Activated naive CD4-positive, alpha-beta T cell treated with anti-CD3 and anti-CD28 coated beads for 36 hours (primary cell): Measurements from ENCODE around the gene SCMH1. TPM values are rescaled to one million over a fixed set of nuclear protein-coding genes. Genes with fewer than 3 reads are reported as not detected.
"Not testable (repeated sequence)": the region's sequence is repeated elsewhere in the genome, so short reads cannot be mapped to it uniquely, and the experiment has no call there.

Source experiments
- CTCF ChIA-PET: fragments of 350-600 bp; sonication (Branson Sonifier 250); formaldehyde crosslinking; loops from one replicate; lab custom pipeline; 2021; ENCODE audit warnings: antibody characterized with exemption; lab: Charles Lee
- DNase-seq: peaks from one replicate; pipeline ENCODE4 v3.0.0-alpha.2; 2020
- H3K27ac Mint-ChIP-seq: one replicate; pipeline ENCODE4 v1.8.0; 2021; ENCODE audit warnings: mild to moderate bottlenecking, mixed read lengths
- H3K27me3 Mint-ChIP-seq: one replicate; pipeline ENCODE4 v1.8.0; 2021; ENCODE audit warnings: low read depth, mixed read lengths
- H3K36me3 Mint-ChIP-seq: one replicate; pipeline ENCODE4 v1.8.0; 2021; ENCODE audit warnings: low read depth, mixed read lengths
- H3K4me1 Mint-ChIP-seq: one replicate; pipeline ENCODE4 v1.8.0; 2021; ENCODE audit warnings: low read depth, mixed read lengths
- H3K4me3 Mint-ChIP-seq: one replicate; pipeline ENCODE4 v1.8.0; 2021; ENCODE audit warnings: mild to moderate bottlenecking, moderate library complexity, mixed read lengths
- H3K9me3 Mint-ChIP-seq: one replicate; pipeline ENCODE4 v1.8.0; 2021; ENCODE audit warnings: mixed read lengths
- intact Hi-C: fragments of 100-400 bp; cut with micrococcal nuclease; formaldehyde crosslinking; loops from one replicate; pipeline ENCODE4 v1.15.1; 2023
- total RNA-seq, 2 experiments: library from RNA; stranded (reverse); gene quantifications; one replicate each; pipeline ENCODE4 v1.2.3, GENCODE V29; 2021

Gene SCMH1
- total RNA-seq, 2 experiments from 2014 or later: 17.8 to 20.7 TPM

DNA sequence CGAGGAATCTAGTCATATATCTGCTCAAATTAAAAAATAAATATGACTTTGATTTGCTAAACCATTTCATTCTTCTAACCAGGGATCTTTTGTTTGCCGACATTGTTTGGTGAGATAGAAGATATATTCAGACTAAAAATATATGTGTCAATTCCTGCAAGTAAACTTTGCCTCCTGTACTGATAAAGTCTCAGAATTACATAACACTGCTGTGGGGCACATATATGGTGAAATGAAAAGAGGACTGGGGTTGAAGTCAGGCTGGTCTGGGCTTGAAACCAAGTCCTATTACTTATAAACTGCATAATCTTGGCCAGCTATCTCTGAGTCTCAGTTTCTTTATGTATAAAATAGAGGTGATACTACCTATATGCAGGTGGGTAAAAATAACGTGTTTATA lies 9.8 kb downstream of the SCMH1 start:
- CTCF ChIA-PET: no interaction called here
- no peak overlapping the region for H3K4me3 Mint-ChIP-seq
- intact Hi-C loops: no loop called here
- H3K9me3 Mint-ChIP-seq: no peaks in the 10 kb centered on the region
- DNase-seq: no peak
- H3K27ac Mint-ChIP-seq: no peak overlapping the region
- H3K4me1 Mint-ChIP-seq: peaks cover 1% of the 10 kb centered on the region
- no peaks in the 10 kb centered on the region for H3K27me3 Mint-ChIP-seq
- H3K36me3 Mint-ChIP-seq: peaks cover 7% of the 10 kb centered on the region

DNA sequence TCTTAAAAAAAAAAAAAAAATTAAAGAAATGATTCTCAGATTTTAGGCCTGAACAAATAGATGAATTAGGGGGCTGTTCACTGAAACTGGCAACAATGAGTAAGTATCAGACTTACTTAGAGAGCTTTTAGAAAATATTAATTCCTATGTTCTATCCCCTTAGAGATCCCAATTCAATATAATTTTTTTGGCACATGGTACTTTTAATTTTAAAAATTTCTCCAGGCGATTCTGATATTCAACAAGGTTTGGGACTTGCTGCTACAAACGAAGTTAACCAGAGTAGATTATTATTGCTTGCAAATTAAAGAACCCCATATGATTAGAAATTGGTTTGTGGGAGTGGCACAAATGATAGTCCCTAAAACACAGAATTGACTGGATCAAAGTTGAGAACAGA lies 11.4 kb downstream of the SCMH1 start:
- H3K36me3 Mint-ChIP-seq: peaks cover 7% of the 10 kb centered on the region
- CTCF ChIA-PET: no interaction called here

DNA sequence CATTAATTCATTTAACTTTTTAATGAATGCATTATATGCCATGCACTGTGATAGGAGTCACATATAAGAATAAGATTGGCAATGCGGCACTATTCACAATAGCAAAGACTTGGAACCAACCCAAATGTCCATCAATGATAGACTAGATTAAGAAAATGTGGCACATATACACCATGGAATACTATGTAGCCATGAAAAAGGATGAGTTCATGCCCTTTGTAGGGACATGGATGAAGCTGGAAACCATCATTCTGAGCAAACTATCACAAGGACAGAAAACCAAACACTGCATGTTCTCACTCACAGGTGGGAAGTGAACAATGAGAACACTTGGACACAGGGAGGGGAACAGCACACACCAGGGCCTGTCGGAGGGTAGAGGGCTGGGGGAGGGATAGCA lies 12.9 kb downstream of the SCMH1 start:
- H3K4me3 Mint-ChIP-seq, H3K36me3 Mint-ChIP-seq, DNase-seq, H3K27ac Mint-ChIP-seq, CTCF ChIA-PET, intact Hi-C loops, H3K9me3 Mint-ChIP-seq, H3K27me3 Mint-ChIP-seq, H3K4me1 Mint-ChIP-seq: not testable (repeated sequence)

More for the DNA sequence above, 11.4 kb downstream of the SCMH1 start:
- no peaks in the 10 kb centered on the region for H3K9me3 Mint-ChIP-seq
- intact Hi-C loops: no loop called here
- DNase-seq: no peak
- peaks cover 1% of the 10 kb centered on the region for H3K4me1 Mint-ChIP-seq
- no peak overlapping the region for H3K27ac Mint-ChIP-seq
- H3K4me3 Mint-ChIP-seq: no peak overlapping the region
- no peaks in the 10 kb centered on the region for H3K27me3 Mint-ChIP-seq

DNA sequence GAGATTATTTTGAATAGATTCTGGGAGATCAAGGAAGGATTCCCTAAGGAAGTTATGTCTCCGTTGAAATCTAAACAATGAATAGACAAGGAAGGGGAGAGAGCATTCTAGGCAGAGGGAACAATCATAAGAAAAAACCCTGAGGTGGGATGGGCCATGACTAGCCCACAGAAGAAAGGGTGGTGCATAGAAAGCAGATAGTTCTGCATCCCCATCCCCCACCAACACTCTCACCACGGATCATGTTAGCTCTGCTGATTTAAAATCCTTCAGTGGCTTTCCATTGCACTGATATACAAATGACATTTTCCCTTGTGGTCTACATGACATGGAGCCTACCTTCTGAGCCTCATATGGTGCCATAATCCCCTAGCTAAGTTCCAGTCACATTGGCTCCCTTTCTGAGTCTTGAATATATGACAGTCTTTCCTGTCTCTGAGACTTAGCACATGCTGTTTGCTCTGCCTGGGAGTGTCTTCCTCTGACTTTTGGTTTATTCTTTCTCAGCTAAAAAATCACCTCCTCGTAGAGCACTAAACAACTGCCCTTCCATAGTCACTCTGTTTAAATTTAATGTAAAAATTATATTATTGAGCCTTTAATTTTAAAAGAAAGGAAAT lies 15.2 kb downstream of the SCMH1 start:
- intact Hi-C loops: no loop called here
- CTCF ChIA-PET: no interaction called here
- Mint-ChIP-seq H3K4me1 (peaks cover 8% of the 10 kb centered on the region), H3K4me3 (no peak overlapping the region), H3K9me3 (no peaks in the 10 kb centered on the region), H3K27ac (no peak overlapping the region), H3K27me3 (no peaks in the 10 kb centered on the region), H3K36me3 (peaks cover 9% of the 10 kb centered on the region)
- no peak for DNase-seq

GRCh38 chr1:41225495-41225894 lies 16.6 kb downstream of the SCMH1 start:
- Mint-ChIP-seq H3K4me3 (no peak overlapping the region), H3K36me3 (peaks cover 17% of the 10 kb centered on the region), H3K27ac (no peak overlapping the region), H3K4me1 (peaks cover 8% of the 10 kb centered on the region), H3K27me3 (no peaks in the 10 kb centered on the region), H3K9me3 (peaks cover 3% of the 10 kb centered on the region)
- CTCF ChIA-PET: interaction anchor here (0.6 kb wide), 1 partner anchor 74 kb away, joined by 3 read pairs; no protein-coding TSS in a partner anchor
- intact Hi-C loops: no loop called here
- no peak for DNase-seq

GRCh38 chr1:41222496-41222895 lies 19.6 kb downstream of the SCMH1 start:
- Mint-ChIP-seq H3K4me1 (peaks cover 7% of the 10 kb centered on the region), H3K4me3 (no peak overlapping the region), H3K27ac (no peak overlapping the region), H3K27me3 (no peaks in the 10 kb centered on the region), H3K36me3 (peaks cover 36% of the 10 kb centered on the region), H3K9me3 (peaks cover 22% of the 10 kb centered on the region)
- CTCF ChIA-PET: no interaction called here
- DNase-seq: no peak
- intact Hi-C loops: loop anchor here (2.0 kb wide), 1 partner anchor 16 kb away; no protein-coding TSS in a partner anchor

GRCh38 chr1:41221995-41222394 lies 20.1 kb downstream of the SCMH1 start:
- Mint-ChIP-seq H3K9me3 (peaks cover 27% of the 10 kb centered on the region), H3K27ac (no peak overlapping the region)

DNA sequence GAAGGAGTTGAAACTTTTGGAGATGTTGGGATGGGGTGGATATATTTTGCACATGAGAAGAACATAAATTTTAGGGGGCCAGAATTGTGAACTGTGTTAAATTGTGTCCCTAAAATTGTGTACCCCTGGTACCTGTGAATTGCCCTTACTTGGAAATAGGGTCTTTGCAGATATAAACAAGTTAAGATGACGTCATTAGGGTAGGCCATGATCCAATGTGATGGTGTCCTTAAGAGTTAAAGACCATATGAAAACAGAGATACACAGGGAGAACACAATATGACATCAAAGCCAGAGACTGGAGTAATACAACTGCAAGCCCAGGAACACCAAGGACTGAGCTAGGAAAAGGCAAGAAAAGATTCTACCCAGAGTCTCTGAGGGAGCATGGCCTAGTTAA lies 24.0 kb downstream of the SCMH1 start:
- intact Hi-C loops: no loop called here
- peaks cover 7% of the 10 kb centered on the region for H3K4me1 Mint-ChIP-seq
- no peak overlapping the region for H3K4me3 Mint-ChIP-seq
- no peak for DNase-seq
- H3K9me3 Mint-ChIP-seq: peaks cover 27% of the 10 kb centered on the region
- no peaks in the 10 kb centered on the region for H3K27me3 Mint-ChIP-seq
- CTCF ChIA-PET: no interaction called here
- H3K36me3 Mint-ChIP-seq: peaks cover 43% of the 10 kb centered on the region
- H3K27ac Mint-ChIP-seq: no peak overlapping the region

More at GRCh38 chr1:41221995-41222394, 20.1 kb downstream of the SCMH1 start:
- no peaks in the 10 kb centered on the region for H3K27me3 Mint-ChIP-seq
- intact Hi-C loops: loop anchor here (2.0 kb wide), 1 partner anchor 17 kb away; no protein-coding TSS in a partner anchor
- peaks cover 7% of the 10 kb centered on the region for H3K4me1 Mint-ChIP-seq
- no peak for DNase-seq
- H3K4me3 Mint-ChIP-seq: no peak overlapping the region
- H3K36me3 Mint-ChIP-seq: peaks cover 41% of the 10 kb centered on the region
- CTCF ChIA-PET: no interaction called here

GRCh38 chr1:41217441-41217840 lies 24.7 kb downstream of the SCMH1 start:
- Mint-ChIP-seq H3K27me3 (no peaks in the 10 kb centered on the region), H3K27ac (no peak overlapping the region), H3K4me3 (no peak overlapping the region), H3K36me3 (peaks cover 44% of the 10 kb centered on the region), H3K9me3 (peaks cover 27% of the 10 kb centered on the region), H3K4me1 (peaks cover 2% of the 10 kb centered on the region)
- intact Hi-C loops: no loop called here
- DNase-seq: no peak
- CTCF ChIA-PET: no interaction called here

DNA sequence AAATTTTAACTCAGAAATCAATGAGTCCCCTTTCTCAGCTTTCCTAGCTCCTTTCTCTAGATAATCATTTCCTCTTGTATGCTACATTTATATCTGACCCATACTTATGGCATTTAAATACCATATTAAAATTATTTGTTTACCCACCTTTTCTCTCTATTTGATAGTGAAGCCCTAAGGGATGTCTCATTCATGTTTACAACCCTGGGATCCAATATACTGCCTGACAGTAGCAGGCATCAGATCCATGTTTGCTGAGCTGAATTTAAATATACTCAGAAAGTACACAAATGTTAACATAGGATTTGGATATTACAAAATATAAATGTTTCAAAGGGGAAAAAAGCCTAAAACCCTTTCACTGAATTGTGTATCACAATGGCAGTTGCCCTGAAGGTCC lies 26.5 kb downstream of the SCMH1 start:
- Mint-ChIP-seq H3K36me3 (peaks cover 46% of the 10 kb centered on the region), H3K27ac (no peak overlapping the region), H3K27me3 (no peaks in the 10 kb centered on the region), H3K9me3 (peaks cover 27% of the 10 kb centered on the region), H3K4me3 (no peak overlapping the region), H3K4me1 (peaks cover 3% of the 10 kb centered on the region)
- CTCF ChIA-PET: interaction anchor here (0.8 kb wide), 1 partner anchor 25 kb away, joined by 4 read pairs; no protein-coding TSS in a partner anchor
- intact Hi-C loops: no loop called here
- DNase-seq: no peak

DNA sequence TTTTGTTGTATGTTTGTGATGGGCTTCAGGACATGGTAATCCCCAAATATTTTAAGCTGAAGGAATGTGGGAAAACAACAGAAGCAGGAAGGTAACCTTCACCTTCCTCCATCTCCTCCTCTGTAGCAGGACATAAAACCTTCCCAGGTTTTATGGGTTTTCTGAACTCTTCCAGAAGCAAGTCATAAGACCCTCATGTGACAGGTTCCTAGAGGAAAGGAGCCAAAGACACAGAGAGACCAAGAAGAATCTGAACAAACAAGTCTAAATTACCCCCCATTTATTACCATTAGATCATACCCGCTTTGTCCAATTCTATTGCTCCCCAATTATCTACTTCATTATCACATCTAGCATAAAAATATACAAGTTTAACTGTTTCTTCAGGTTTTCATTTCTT lies 28.8 kb downstream of the SCMH1 start:
- Mint-ChIP-seq H3K4me3 (no peak overlapping the region), H3K27ac (no peak overlapping the region), H3K4me1 (peaks cover 9% of the 10 kb centered on the region), H3K9me3 (peaks cover 19% of the 10 kb centered on the region), H3K36me3 (peaks cover 36% of the 10 kb centered on the region), H3K27me3 (no peaks in the 10 kb centered on the region)
- DNase-seq: no peak
- CTCF ChIA-PET: interaction anchor here (1.1 kb wide), 1 partner anchor 54 kb away, joined by 3 read pairs; no protein-coding TSS in a partner anchor
- intact Hi-C loops: no loop called here

- DNase-seq, H3K4me3 Mint-ChIP-seq, intact Hi-C loops, CTCF ChIA-PET, H3K4me1 Mint-ChIP-seq, H3K27ac Mint-ChIP-seq, H3K9me3 Mint-ChIP-seq, H3K27me3 Mint-ChIP-seq: not testable (repeated sequence)
- H3K36me3 Mint-ChIP-seq: peaks cover 25% of the 10 kb centered on the region
Observed at GRCh38 chr1:41211608-41212007, 30.5 kb downstream of the SCMH1 start.

DNA sequence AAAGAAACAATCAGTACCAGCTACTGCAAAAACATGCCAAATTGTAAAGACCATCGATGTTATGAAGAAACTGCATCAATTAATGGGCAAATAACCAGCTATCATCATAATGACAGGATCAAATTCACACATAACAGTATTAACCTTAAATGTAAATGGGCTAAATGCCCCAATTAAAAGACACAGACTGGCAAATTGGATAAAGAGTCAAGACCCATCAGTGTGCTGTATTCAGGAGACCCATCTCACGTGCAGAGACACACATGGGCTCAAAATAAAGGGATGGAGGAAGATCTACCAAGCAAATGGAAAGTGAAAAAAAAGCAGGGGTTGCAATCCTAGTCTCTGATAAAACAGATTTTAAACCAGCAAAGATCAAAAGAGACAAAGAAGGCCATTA lies 35.1 kb downstream of the SCMH1 start:
- H3K4me1 Mint-ChIP-seq, H3K27me3 Mint-ChIP-seq, CTCF ChIA-PET: not testable (repeated sequence)

More for the DNA sequence above, 35.1 kb downstream of the SCMH1 start:
- Mint-ChIP-seq H3K9me3 (peaks cover 15% of the 10 kb centered on the region), H3K36me3 (peaks cover 41% of the 10 kb centered on the region)
- H3K4me3 Mint-ChIP-seq, DNase-seq, intact Hi-C loops, H3K27ac Mint-ChIP-seq: not testable (repeated sequence)
